Stimulated activated CD4-positive, alpha-beta T cell treated with anti-CD3 and anti-CD28 coated beads, Interleukin-4, amount 100 ng/mL, for 4 hours (primary cell): ENCODE measurements around the gene PTPRK.

ENCODE experiments used
- DNase-seq, 2 experiments: peaks; one replicate each; pipeline ENCODE4 v3.0.0-alpha.2; 2020

The PTPRK gene

GRCh38 chr6:128171182-128171581 is 349.2 kb downstream of the PTPRK start:
- DNase-seq = no peak

- no peak for DNase-seq
Measured at GRCh38 chr6:128168244-128168643, 352.2 kb downstream of the PTPRK start.

- no peak for DNase-seq
Measured at GRCh38 chr6:128167552-128167951, 352.8 kb downstream of the PTPRK start.

- no peak for DNase-seq
Measured at GRCh38 chr6:128164254-128164653, 356.1 kb downstream of the PTPRK start.

GRCh38 chr6:128162423-128162822 is 358.0 kb downstream of the PTPRK start:
- DNase-seq = no peak

- no peak for DNase-seq
Measured at GRCh38 chr6:128161839-128162238, 358.6 kb downstream of the PTPRK start.

GRCh38 chr6:128161263-128161662 is 359.1 kb downstream of the PTPRK start:
- DNase-seq = no peak

GRCh38 chr6:128158496-128158895 is 361.9 kb downstream of the PTPRK start:
- DNase-seq = no peak

GRCh38 chr6:128156321-128157111 is 363.9 kb downstream of the PTPRK start:
- DNase-seq = no peak

- DNase-seq = no peak
Measured at GRCh38 chr6:128155826-128156225, 364.6 kb downstream of the PTPRK start.

GRCh38 chr6:128152551-128152950 is 367.8 kb downstream of the PTPRK start:
- no peak for DNase-seq

- no peak for DNase-seq
Measured at GRCh38 chr6:128150376-128150775, 370.0 kb downstream of the PTPRK start.

- DNase-seq = no peak
Measured at GRCh38 chr6:128149796-128150195, 370.6 kb downstream of the PTPRK start.

GRCh38 chr6:128144320-128144719 is 376.1 kb downstream of the PTPRK start:
- no peak for DNase-seq

GRCh38 chr6:128141932-128142331 is 378.5 kb downstream of the PTPRK start:
- no peak for DNase-seq

- no peak for DNase-seq
Measured at GRCh38 chr6:128139519-128139918, 380.9 kb downstream of the PTPRK start.

GRCh38 chr6:128138694-128139093 is 381.7 kb downstream of the PTPRK start:
- DNase-seq = no peak

GRCh38 chr6:128135325-128135724 is 385.1 kb downstream of the PTPRK start:
- no peak for DNase-seq

- DNase-seq = no peak
Measured at GRCh38 chr6:128131566-128131965, 388.8 kb downstream of the PTPRK start.

GRCh38 chr6:128131036-128131435 is 389.4 kb downstream of the PTPRK start:
- DNase-seq = no peak

GRCh38 chr6:128129679-128130078 is 390.7 kb downstream of the PTPRK start:
- no peak for DNase-seq

- no peak for DNase-seq
Measured at GRCh38 chr6:128127650-128128049, 392.7 kb downstream of the PTPRK start.

GRCh38 chr6:128124713-128125112 is 395.7 kb downstream of the PTPRK start:
- no peak for DNase-seq

GRCh38 chr6:128121610-128122009 is 398.8 kb downstream of the PTPRK start:
- no peak for DNase-seq

GRCh38 chr6:128121190-128121589 is 399.2 kb downstream of the PTPRK start:
- DNase-seq = no peak
